Ishikawa (cell line): ENCODE measurements around the gene CPAMD8.

ENCODE experiments used
- EP300 ChIP-seq: IDR thresholded peaks from 2 replicates; pipeline ENCODE4 v1.6.1; 2012; ENCODE audit warnings: borderline replicate concordance
- MAX ChIP-seq: IDR thresholded peaks from 2 replicates; pipeline ENCODE4 v1.6.1; 2012
- NFIC ChIP-seq: IDR thresholded peaks from 2 replicates; pipeline ENCODE4 v1.6.1; 2012
- RAD21 ChIP-seq: IDR thresholded peaks from 2 replicates; pipeline ENCODE4 v1.6.1; 2012; ENCODE audit warnings: low read depth
- TAF1 ChIP-seq: IDR thresholded peaks from 2 replicates; pipeline ENCODE4 v1.6.1; 2012; ENCODE audit warnings: low read depth, mild to moderate bottlenecking
- TCF12 ChIP-seq: IDR thresholded peaks from 2 replicates; pipeline ENCODE4 v1.6.1; 2012; ENCODE audit warnings: low read depth
- USF1 ChIP-seq: IDR thresholded peaks from 2 replicates; pipeline ENCODE4 v1.6.1; 2012
- YY1 ChIP-seq: IDR thresholded peaks from 2 replicates; pipeline ENCODE4 v1.6.1; 2012; ENCODE audit warnings: low read depth

- no peak for TF ChIP-seq EP300
- no peak for TF ChIP-seq MAX
- no peak for TF ChIP-seq RAD21
- no peak for TF ChIP-seq USF1
- TF ChIP-seq TAF1, result no peak
- TF ChIP-seq YY1, result no peak
- TF ChIP-seq TCF12, result no peak
- no peak for TF ChIP-seq NFIC
Measured at GRCh38 chr19:16942583-16942982, 84.0 kb downstream of the CPAMD8 start.
